Myocyte (in vitro differentiated cells): ENCODE results near the gene KLHL33. TPM values are rescaled to one million over a fixed set of nuclear protein-coding genes. Genes with fewer than 3 reads are reported as not detected.

ENCODE experiments used
- DNase-seq: peaks from one replicate; pipeline ENCODE4 v3.0.0-alpha.2; 2012; ENCODE audit warnings: low read depth
- polyA plus RNA-seq: library from polyadenylated mRNA; unstranded; fragments of >200 nt; gene quantifications from one replicate; pipeline ENCODE4 v1.2.1, GENCODE V29; 2012; ENCODE audit warnings: missing spikeins
- total RNA-seq: library from RNA; depleted of rRNA; stranded (reverse); fragments of >200 nt; gene quantifications from 2 replicates; pipeline ENCODE4 v1.2.3, GENCODE V29; 2014

The KLHL33 gene, protein sequence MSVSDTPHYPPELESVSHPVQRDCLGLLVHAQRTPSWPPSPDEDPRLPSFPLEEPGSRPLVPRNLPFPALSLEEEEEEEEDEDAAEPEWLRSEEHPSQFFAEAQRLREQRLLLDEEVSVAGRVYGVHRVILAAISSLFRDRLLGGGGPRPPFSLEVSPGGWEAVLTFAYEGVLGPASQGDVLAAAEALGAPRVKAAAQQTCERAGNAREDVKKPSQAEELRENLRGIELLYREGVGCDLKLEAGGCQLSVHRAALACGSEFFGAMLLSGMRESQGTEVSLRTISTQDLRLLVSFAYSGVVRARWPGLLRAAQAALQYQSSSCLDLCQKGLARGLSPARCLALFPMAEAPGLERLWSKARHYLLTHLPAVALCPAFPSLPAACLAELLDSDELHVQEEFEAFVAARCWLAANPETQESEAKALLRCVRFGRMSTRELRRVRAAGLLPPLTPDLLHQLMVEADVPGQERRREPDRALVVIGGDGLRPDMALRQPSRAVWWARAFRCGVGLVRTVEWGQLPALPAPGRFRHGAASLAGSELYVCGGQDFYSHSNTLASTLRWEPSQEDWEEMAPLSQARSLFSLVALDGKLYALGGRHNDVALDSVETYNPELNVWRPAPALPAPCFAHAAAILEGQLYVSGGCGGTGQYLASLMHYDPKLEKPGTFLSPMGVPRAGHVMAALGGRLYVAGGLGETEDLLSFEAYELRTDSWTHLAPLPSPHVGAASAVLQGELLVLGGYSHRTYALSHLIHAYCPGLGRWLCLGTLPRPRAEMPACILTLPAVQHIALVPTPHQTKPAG
- total RNA-seq = 0.05 and 0.16 TPM in 2 replicates
- polyA plus RNA-seq = 0.01 TPM

DNA sequence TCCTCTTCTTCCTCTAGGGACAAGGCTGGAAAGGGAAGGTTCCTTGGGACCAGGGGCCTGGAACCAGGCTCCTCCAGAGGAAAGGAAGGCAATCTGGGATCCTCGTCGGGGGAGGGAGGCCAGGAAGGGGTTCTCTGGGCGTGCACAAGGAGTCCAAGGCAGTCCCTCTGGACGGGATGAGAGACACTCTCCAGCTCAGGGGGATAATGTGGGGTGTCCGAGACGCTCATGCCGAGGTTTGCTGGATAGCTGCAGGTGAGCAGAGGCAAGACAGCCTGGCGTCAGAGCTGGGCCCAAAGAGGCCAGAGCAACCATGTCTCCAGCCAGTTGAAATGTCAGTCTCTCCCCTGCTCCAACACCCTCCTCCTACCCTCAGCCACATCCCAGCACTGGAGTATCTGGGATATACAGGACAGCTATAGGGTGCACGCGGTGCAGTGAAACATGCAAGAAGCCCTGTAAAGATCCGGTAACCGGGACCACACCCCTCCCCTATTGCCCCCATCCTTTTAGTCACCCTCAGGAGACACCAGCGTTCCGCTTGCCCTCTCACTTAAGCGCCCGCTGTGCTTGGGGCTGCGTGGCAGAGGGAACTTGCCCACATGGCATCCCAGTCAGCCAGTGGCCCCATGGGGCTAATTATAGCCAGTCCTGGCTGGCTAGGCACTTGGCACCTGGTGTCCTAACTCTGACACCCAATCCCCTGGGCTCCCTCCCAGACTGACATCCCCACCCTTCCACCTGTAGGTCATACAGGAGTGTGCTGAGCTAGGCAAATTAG is at the start of gene KLHL33:
Gene KLHL33 (minus strand): TSS at position 585 of the 781 bp plus-strand sequence. CDS start 355 bp downstream, at position 230.
- DNase-seq = peak; percentile 46

DNA sequence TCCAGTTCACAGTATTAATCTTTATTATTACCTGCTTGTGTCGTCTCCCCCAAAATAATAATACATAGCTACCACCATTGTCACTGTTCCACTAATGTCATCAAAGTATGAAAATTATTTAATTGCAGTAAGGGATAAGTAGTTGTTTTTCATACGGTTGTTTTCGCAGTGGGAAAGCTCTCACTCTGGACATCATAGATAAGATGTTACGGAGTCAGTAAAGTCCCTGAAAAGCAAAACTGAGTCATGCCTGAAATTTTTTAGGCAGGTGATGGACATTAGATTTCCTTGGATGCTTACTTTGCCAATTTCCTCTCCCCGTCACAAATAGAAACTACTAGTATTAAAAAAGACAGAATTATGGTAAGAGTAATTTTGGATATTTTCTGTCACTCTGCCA is 46.4 kb upstream of the KLHL33 start:
- DNase-seq = no peak

DNA sequence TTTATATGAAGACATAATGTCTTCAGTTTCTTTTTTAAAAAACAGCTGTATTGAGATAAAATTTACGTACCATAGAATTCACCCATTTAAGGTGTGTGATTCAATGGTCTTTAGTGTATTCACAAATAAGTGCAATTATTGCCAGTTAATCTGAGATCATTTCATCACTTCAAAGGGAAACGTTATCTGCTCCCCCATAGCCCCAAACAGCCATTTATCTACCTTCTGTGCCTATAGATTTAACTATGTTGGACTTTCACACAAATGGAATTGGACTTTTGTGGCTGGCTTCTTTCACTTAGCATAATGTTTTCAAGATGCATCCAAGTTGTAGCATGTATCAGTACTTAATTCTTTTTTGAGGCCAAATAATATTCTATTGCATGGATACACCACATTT is 42.9 kb upstream of the KLHL33 start:
- no peak for DNase-seq

DNA sequence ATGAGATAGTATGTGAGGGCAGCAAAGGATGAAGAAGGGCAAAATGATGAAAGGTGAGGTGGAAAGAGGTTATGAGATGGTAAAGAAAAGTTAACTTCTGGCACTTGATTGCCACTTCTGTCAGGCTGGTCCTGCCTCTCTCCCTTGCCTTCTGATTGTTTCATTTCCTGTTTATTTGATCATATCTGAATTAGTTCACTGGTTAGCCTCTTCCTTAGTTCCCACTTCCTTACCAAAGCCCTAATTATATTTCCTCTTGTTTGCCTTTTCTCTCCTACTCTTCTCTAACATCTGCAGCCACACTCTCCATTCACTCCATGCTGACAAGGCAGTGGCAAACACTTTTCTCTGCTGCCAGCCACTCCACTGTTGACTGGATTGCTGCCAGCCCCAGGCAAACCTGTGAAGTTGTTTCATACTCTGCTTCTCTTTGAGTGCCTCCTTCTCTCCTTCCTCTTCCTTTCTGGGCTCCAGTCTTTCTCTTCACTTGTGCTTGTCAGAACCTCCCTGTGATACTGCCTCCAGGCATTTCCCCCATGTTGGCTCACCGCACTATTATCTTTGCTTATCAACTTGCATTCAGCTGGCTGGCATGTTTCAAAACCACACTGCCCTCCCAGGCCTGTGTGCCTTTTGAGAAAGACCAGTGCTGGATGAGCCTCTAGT is 41.4 kb upstream of the KLHL33 start:
- peak; percentile 13 for DNase-seq

DNA sequence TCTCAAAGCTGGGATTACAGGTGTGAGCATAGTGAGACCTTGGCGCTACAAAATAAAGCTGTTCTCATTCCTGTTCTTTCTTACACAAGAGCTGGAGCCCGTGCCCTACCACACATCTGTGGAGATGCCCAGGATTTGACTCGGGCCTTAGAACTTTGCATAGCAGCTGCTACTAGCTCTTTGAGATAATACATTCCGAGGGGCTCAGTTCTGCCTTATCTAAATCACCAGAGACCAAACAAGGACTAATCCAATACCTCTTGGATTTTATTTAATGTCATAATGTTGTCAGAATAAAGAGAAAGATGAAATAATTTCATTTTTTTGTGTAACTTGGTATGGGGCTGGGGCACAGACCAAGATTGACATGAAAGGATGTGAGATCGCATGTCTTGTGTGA is 40.8 kb upstream of the KLHL33 start:
- no peak for DNase-seq

DNA sequence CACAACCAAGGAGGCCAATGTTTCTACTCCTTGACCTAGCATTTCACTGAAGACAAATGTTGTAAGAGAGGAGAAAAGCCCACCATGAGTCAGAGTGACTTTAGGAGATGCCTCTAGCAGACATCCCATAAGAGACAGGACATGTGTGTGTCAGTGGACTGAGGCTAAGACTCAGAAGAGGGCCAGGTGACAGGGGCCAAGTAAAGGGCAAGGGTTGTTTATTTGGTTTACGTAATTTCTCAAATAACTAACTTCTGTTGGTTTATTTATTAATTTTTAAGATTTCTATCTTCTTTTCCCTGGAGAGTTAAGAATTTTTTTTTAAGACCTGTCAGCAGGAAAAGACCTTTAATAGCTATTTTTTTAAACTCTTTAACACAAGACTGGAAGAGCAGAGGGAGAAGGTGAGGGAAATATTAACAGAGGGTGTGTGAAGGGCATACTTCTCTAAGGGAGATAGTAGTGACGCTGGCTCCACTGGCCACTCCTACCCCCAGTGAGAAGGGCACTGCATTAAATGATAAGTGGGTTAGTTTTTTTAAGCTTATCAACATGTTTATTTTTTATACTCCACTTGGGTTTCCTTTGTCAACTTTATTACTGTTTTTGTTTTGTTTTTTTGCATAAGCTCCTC is 36.7 kb upstream of the KLHL33 start:
- no peak for DNase-seq

DNA sequence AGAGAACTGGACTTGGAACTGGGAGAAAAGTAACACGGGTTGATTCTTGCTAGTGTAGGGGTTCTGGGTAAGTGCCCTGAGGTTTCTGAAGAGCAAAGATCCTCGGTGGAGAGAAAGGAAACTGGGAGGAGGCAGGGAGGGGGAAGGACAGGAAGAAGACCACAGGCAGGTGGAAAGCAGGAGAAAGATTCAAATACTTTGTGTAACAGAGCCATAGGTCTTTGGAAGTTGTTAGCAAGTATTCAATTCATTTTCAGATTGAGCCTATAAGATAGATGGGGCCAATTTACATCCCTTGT is 34.6 kb upstream of the KLHL33 start:
- no peak for DNase-seq

DNA sequence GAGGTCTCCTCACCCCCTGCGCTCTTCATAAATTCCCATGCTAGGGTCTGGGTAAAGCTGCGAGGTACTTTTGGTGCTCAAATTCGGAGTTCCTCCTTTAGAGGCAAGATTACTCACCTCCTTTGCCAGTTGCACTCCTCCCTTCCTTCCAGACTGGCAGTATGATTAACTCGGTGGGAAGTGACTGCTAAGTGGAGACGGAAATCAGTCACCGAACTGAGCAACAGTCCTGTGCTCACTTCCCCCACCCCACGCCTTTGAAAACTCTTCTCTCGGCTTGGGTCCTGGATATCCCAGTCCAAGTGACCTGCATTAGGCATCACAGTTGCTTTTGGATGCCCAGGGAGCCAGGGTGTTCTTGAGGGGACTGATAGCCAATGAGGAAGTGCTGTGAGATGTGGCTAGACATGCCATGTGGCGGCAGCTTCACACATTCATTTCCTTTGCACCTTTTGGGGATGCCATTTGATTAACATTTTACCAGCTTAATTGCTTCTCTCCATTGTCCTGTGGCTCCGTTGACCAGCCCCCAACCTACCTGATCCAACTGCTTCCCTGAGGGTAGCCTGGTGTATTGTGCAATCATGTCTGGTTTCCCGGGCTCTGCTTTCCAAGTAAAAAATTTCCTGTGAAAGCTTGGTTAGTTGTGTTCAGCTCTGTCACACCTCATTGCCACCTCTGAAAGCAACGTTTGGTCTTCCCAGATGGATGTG is 34.1 kb upstream of the KLHL33 start:
- peak; percentile 47 for DNase-seq

DNA sequence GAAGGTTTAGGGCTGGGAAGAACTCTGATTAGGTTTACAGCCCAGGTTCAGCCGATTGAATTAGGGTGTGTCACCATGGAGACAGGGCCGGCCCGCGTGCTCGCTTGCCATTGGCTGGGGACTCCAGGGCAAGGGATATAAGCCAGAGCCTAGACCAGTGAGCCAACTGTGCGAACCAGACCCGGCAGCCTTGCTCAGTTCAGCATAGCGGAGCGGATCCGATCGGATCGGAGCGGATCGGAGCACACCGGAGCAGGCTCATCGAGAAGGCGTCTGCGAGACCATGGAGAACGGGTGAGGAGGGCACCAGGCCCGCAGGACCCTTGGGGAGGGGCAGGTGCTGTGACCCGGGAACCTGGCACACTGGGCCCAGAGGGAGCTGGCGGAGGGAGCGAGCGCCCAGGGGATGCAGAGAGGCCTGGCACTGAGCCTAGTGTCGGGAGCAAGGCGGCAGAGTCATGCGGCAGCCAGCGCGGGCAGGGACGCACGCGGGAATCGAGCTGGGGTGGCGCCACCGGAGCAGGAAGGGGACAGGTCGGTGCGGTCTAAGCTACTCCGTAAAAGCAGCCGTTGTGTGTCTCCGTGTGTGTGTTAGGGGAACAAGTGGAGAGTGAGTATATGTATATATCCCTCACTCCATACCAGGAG is 33.4 kb upstream of the KLHL33 start, which contains the start of gene PNP:
Gene PNP (plus strand): TSS at position 165 of the 648 bp plus-strand sequence. CDS start 119 bp downstream, at position 284.
- DNase-seq = peak; percentile 83

DNA sequence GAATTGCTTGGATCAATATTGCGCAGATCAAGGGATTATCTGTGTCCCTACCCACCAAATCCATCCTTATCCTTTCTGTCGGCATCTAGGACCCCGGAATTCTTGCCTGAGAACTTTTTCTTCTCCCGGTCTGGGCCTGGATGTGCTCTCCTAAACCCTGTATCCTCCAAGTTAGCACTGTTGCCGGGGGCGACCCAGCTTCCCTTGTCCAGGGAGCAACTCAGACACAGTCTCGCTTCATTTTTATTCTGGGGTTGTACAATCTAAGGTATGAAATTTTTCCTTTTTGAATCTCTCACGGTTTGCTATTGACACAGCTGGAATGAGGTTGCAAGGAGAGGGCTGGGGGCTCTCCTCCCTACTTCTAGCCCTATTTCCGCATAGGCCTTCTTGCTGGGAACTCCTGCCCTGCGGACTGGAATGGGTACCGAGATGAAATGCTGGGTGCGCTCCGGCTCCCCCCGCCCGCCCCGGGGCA is 32.8 kb upstream of the KLHL33 start:
- no peak for DNase-seq

DNA sequence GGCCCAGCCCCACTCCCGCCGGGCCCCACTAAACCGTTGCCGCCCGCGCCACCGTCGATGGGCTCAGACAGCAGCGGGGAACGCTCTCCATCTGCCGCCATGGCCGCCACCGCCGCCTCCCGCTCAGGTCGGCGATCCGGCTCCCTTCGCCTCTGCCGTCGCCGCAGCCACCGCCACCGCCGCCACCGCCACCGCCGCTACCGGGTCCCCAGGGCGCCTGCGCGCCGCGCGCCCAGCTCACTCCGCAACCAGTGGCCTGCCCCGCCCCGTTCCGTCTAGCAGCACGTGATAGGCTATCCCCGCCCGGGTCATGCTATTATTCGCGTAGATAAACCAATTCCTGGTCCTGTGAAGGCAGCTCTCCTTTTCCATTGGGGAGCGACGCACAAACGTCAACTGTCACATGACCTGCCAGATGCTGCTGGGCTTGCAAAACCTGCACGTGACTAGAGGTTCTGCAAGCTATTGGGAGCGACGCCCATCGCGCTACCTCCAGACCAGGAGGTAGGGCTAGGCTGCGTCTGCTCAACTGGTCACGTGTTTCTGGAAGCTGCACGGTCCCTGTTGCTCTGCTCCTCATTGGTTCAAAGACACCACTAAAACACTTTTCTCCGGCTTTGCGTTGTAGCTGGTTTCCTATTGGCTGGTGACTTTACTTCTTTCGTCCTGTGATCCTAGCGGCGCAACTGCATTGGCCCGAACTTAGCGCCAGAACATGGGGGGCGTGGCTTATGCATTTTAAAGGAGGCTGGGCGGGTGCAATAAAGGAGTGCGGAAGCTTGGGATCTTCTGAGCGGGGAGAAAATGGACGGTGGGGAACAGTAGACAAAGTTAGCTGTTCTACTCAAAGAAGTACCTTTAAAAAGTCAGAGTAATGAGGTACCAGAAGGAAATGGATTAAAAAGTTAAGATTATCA is 25.5 kb upstream of the KLHL33 start, which contains the start of gene PIP4P1:
Gene PIP4P1 (minus strand): TSS at position 210 of the 917 bp plus-strand sequence. CDS start 109 bp downstream, at position 101.
- DNase-seq = peak; percentile 100

DNA sequence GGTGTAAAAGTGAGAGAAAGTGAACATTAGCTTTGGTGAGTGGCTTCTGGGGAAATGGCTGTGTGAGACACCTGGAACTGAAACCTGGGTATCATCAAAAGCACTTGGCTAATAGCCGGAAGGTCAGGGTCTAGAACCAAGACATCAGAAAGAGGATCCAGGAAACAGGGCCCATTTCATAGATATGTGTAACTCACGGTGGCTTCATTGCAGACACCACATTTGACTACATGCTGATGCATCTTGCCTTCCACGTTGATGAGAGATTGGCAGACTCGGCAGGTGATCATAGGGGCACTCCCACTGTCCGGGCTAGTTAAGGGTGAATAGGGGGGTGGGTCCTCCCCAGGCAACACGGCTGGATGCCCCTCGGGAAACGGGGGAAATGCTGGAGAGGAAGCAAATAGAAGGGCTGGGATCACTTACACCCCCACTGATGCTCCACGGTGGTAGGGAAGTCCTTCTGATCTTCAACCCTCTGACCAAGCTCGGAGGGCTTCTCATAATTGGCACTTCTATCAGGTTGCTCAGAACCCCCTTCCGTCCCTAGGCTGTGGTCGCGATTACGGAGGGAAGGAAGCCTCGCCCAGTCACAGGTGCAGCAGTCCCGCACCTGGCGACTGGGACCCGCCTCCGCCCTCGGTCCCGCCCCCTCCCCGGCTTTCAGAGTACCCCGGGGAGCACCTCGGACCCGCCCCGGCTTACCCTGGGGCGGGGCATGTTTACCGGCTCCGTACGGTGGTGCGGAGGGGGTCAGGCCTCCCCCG is 24.7 kb upstream of the KLHL33 start:
- DNase-seq = no peak

DNA sequence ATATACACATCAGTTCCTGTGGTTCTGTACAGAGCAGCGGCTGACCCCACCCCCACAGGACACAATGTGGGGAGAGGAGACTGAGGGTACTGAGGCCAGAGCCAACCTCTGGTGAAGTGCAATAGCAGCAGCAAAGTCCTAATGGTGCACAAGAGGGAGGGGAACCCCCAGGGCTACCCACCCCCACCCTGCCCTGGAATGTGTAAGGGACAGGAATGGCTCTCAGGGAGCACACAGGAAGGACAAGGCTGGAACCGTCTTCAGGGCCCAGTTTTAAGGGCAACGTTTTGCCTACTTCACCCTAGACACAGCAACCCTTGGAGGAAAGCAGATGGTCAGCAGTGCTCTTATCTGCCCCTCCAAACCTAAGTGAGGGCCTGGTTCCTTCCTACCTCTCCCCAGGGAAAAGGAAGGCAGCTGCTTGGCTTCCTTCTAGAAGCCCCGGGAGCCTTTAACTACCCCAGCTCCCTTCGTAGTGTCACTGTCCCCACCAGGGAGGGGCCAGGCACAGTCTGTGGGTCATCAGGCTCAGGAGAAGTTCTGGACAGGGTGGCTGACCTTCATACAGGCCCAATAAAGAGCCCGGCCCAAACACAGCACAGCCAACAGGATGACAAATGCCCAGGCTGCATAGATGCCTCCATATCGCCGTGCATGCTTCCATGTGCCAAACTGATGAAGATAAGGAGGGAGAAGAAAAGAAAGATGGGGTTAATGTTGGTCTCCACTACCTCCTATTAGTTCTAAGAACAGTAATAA is 22.2 kb upstream of the KLHL33 start:
- DNase-seq = no peak

DNA sequence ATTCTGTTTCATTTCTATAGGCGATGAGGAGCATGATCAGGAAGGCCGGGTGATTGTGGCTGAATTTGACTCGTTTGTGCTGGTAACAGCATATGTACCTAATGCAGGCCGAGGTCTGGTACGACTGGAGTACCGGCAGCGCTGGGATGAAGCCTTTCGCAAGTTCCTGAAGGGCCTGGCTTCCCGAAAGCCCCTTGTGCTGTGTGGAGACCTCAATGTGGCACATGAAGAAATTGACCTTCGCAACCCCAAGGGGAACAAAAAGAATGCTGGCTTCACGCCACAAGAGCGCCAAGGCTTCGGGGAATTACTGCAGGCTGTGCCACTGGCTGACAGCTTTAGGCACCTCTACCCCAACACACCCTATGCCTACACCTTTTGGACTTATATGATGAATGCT is 21.0 kb upstream of the KLHL33 start:
- no peak for DNase-seq

DNA sequence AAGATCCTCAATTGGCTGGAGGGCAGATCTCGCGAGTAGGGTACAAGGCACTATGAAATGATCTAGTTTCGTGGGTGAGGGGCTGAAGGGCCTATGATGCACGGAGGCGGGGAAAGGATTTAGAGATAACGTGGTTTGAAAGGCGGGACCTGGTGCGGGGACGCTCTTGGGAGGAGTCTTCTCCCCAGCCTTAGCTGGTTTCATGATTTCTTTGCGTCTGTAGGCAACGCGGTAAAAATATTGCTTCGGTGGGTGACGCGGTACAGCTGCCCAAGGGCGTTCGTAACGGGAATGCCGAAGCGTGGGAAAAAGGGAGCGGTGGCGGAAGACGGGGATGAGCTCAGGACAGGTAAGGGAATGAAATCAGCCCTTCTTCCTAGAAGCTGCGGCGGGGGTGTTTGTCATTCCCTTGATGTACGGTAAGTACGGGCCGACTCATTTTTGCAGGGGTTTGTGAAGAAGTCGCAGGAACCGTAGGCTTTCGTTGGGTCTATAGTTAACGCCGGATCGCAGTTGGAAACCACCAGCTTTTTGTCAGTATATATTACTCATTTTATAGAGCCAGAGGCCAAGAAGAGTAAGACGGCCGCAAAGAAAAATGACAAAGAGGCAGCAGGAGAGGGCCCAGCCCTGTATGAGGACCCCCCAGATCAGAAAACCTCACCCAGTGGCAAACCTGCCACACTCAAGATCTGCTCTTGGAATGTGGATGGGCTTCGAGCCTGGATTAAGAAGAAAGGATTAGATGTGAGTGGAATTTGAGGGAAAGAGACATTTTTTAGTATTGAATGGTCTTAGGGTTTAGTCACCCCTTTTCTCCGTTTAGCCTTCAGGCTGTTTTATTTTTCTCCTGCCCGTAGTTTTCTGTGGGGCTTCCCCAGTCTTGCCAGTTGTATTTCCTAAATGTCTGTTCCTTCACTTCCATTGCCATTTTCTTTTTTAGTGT is 19.7 kb upstream of the KLHL33 start:
- DNase-seq = no peak
